GM12801 (cell line): ENCODE results near the gene SLC6A9.

Experiments
- TF ChIP-seq, protein P1 (sequence below): IDR thresholded peaks from one replicate; pipeline ENCODE4 v1.5.1; 2011; ENCODE audit warnings: control low read depth; ENCODE audit not compliant: insufficient read length; ENCODE audit errors: extremely low read depth

SLC6A9 gene

DNA sequence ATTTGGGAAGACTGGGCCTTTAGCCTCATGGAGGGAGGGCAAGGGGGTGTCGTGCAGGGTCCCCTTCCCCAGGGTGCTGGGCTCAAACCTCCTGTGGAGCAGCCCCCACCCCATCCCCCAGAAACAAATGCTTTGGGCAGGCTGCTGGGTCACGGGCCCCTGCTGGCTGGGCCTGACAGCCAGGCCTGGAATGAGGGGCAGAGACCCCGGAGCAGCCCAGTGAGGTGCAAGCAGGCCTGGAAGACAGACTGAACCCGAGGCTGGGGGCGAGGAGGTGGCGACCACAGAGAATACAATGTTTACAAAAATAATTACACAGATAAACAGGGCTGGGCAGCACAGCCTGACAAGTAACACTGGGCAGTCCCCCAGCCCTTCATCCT lies 34.5 kb downstream of the SLC6A9 start:
- TF ChIP-seq, protein P1, sequence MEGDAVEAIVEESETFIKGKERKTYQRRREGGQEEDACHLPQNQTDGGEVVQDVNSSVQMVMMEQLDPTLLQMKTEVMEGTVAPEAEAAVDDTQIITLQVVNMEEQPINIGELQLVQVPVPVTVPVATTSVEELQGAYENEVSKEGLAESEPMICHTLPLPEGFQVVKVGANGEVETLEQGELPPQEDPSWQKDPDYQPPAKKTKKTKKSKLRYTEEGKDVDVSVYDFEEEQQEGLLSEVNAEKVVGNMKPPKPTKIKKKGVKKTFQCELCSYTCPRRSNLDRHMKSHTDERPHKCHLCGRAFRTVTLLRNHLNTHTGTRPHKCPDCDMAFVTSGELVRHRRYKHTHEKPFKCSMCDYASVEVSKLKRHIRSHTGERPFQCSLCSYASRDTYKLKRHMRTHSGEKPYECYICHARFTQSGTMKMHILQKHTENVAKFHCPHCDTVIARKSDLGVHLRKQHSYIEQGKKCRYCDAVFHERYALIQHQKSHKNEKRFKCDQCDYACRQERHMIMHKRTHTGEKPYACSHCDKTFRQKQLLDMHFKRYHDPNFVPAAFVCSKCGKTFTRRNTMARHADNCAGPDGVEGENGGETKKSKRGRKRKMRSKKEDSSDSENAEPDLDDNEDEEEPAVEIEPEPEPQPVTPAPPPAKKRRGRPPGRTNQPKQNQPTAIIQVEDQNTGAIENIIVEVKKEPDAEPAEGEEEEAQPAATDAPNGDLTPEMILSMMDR: no peak

GRCh38 chr1:43995984-43996732 lies 35.1 kb downstream of the SLC6A9 start:
- TF ChIP-seq, protein P1: no peak

- TF ChIP-seq, protein P1: no peak
Observed at GRCh38 chr1:43994794-43995790, 36.2 kb downstream of the SLC6A9 start.

GRCh38 chr1:43994071-43994470 lies 37.2 kb downstream of the SLC6A9 start:
- TF ChIP-seq, protein P1: no peak

DNA sequence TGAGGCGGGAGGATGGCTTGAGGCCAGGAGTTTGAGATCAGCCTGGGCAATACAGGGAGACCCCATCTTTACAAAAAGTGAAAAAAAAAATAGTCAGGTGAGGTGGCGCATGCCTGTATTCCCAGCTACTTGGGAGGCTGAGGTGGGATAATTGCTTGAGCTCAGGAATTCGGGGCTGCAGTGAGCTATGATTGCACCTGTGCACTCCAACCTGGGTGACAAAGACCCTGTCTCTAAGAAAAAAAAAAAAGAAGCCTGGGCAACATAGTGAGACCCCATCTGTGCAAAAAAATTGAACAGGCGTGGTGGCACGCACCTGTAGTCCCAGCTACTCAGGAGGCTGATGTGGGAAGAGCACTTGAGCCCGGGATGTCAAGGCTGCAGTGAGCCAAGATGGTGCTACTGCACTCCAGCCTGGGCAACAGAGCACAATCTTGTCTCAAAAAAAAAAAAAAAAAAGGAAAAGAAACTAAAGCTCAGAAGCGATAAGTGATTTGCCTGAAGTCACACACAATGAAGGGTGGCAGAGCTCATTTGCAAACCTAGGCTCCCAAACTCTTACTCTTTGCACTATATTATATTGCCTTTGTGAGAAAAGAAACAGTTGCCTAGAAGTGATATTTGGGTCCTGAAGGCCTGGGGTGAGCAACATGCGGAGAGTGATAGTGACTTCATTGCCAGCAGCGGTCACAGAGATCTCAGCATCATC lies 37.9 kb downstream of the SLC6A9 start:
- TF ChIP-seq, protein P1: no peak

- TF ChIP-seq, protein P1: no peak
Observed at GRCh38 chr1:43992232-43992995, 38.8 kb downstream of the SLC6A9 start.
